Amniotic stem cell (primary cell): ENCODE measurements around the gene TOP3B.

Experiments
- DNase-seq: peaks from one replicate; lab custom pipeline; 2025; lab: John Stamatoyannopoulos, UW

The TOP3B gene

DNA sequence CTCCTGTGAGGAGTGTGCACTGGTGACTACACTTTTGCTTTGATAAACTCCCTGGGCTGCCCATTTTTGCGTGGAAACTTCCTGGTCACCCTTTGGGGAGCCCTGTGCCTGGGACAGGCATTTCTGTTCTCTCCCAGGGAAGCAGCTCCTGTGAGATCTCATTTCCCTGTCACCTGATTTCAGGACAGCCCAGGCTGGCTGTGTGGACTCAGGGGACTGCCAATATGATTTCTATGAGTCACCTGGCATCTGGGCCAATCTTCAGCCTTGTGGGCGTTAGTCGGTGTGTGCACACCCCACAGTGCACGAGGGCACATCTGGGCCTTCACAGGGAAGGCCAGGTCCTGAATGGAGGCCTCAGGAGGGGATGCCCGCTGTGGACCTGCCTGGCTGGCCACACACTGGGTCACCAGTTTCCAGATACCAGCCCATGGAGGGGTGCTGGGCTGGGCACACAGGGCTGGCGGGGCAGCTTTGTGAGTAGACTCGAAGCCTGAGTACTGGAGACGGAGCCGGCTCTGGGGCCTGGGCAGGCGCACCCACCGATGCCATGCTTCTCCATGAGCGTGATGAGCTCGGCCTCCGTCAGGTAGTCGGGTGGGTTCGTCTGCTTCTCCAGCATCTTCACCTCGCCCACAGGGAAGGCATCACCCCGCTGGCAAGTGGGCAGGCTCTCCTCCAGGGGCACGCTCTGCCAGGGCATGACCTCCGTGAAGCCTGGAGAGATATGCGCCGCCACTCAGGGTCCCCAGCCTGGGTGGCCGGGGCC, 20.5 kb downstream of the TOP3B start:
- no peak for DNase-seq

DNA sequence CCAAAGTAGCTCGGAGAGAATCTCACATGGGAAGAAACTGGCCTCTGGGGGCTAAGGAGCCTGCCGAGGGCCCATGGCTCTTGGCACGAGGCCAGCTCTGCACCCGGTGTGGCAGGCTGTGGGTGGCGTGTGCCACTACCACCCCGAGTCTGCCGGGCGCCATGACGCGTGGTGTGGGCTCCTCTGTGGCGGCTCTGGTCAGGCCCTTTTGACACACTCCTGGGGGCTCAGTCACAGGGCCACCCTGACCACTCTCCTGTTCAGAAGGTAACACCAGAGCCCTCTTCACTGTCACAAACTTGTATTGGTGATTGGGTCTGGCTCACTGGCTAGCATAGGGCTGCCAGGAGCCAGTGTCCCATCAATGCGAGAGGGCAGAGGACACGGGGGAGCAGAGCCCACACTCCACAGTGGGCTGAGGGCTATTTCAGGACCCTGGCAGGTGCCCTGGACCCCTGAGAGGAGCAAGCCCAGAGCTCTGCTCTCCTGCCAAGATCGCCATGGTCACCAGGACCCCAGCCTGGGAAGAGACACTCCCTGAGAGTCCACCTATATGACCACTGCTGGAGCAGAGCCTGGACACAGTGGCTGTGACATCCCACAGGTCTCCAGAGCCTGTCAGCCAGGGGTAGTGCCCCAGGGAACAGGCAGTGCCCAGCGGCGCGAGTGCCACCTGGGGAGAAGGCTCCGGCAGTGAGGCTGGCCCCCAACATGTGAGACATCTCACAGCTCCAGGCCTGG, 21.3 kb downstream of the TOP3B start:
- no peak for DNase-seq

DNA sequence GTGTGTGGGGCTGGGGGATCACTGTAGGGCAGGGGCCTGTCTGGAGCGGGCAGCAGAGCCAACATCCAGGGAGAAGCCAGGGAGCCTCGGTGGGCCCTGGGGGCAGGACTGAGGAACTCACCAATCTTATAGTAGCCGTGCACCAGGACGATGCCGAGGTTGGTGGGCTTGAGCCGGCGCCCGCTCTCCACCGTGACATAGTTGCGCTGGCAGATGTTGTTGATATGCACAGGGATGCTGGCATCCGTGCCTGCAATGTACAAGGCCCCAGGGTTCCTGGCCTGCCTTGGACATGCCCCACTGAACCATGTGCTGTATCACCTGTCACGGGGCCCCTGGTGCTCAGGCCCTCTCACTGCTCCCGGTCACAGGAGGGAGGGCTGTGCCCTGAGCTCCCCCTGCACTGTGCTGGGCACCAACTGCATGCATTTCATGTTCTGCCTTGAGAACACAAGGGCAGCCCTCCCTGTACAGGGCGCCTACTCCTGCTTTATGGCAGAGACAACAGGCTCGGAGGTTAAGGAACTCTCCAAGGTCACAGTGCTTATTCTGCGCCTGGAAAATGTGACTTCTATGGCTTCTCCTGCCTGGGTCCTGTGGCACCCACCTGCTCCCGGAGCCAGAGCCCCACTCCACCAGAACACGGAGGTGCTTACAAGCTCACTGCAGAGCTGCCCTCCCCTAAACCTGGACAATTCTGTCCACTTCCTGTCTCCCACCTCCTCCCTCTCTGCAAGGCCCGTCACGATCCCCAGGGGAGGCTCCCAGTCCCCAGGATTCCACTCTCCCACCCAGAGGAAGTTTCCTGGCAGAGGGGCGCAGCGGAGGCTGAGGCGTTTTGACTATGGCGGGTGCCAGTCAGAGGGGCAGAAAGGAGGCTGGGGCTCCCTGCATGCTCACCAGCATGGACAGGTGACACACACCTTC, 22.1 kb downstream of the TOP3B start:
- no peak for DNase-seq

DNA sequence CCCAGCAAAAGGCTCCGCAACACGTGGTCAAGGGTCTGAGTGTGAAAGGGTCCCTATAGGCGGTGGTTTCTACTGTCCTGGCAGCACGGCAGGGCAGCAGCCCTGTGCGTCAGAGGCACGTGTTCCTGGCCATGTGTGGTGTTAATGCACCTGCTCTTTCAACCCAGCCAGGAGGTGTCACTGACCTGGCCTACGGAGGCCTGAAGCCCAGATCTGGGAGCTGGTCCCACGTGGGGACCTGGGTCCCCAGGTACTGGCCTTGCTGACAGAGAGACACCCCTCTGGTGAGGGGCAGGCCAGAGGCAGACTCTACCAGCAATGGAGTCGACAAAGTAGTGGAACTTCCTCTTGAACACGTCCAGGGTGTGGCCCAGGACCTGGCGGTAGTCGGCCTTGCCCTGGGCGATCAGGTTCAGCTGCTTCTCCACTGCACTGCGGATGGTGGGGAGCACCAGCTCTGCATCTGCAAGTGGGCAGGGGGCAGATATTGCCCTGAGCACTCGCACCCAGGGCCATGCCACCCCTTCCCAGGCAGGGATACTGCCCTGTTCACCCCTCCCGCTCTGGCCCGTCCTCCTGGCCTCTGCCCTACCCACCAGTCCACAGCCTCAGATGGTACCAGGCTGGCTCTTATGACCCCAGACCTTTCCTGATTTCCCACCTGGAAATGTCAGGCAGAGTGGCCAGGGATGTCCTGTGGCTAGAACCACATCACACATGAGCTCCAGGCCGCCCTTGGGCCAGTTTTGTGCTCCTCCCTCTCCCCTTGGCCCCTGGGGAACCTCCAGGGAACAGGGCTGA, 23.1 kb downstream of the TOP3B start:
- DNase-seq = no peak

DNA sequence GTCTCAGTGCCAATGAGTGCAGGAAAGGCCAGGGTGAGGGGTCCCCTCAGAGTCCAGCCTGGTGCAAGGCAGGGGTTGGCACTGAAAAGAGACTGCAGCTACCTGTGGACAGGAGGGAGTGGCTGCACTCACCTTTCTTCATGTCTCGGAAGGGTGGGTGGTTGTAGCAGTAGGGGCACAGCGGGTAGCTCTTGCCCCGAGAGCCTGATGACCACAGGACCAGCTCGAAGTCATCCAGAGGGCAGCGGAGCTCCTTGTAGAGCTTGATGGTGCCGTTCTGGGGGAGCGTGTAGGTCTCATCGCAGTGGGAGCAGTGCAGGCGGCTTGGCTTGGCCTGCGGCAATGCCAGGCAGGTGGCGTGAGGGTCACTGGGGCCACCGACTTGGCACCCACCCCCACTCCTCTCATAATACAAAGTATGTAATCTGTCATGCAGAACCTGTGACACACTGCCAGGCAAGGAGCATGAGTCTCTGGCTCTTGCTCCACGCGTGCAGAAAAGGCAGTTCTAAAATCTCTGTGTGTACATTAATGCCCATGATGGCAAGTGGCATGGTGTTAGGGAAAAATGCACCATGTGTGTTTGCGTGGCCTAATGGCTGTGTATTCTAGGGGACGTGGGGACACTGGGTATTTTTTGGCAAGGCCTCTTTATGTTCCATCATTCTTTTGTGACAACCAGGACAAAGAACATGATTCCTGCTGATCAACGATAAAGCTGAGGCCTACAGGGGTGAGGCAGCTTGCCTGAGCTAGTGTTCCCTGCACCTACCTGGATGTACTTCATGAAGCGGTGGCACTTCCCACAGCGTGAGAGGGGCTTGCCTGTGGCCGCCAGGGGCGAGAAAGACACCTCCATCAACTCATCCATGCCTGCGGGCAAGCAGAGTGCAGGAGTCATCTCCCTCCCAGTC, 24.0 kb downstream of the TOP3B start:
- no peak for DNase-seq

- DNase-seq = peak; percentile 31
Observed at GRCh38 chr22:21952586-21953571, 29.7 kb downstream of the TOP3B start, which contains the start of gene PPM1F. PPM1F (minus strand) TSS chr22:21952848; CDS start chr22:21946048, 6,800 bp downstream.

DNA sequence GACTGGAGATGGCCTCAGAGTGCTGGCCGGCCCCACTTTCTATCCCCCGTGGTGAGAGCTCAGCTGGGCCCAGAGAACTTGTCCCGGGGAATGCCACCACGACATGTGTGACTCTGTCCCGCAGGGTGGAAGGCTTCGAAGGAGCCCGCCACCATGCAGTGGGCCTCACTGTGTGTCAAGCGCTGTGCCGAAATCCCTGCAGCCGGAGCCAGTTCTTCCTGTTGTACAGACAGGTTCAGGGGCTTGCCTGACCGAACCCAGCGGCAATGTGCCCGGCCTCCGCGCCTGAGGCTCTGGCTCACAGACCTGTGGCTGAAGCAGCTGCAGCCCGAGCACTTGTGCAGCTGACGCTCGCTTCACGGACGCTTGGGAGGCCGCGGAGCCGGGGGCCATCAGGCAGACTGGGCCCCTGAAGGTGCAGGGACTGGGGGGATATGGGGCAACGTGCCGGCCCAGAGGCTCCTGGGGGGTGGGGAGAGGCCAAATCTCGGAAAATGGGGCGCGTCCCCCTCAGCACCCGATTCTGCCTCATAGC, 30.6 kb downstream of the TOP3B start:
- no peak for DNase-seq

- no peak for DNase-seq
Observed at GRCh38 chr22:21951062-21951461, 31.5 kb downstream of the TOP3B start.

DNA sequence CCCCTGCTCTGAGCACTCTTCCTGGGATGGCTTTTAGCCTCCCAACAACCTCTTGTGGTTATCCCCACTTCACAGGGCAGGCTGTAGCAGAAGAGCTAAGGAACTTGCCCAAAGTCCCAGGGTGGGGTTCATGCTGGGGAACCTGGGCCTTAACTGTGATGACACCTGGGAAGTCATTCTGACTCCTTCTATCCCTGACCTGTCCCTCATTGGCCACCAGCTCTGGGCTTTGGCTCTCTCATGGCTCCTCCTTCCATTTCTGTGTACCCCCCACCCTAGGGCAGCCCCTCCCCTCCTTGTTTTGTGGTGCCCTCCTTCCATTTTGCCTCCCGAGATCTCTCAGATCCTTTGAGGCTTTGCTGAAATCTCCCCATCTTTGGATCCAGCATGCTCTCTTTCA, 32.6 kb downstream of the TOP3B start:
- no peak for DNase-seq

DNA sequence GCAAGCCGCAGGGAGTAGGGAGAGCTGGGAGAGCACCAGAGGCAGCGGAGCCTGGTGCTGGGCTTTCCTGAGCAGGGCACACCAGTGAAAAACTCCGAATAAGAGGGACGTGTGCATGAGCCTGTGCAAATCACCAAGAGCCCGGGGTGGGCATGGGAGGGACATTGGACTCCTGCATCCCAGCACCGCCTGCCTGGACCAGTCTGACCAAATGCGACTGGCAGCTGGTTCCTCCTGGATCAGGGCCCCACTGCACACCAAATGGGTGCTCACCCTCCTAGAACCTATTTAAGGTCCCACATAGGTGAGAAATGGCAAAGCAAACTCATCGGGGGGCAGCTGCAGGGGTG, 33.0 kb downstream of the TOP3B start:
- DNase-seq = no peak

DNA sequence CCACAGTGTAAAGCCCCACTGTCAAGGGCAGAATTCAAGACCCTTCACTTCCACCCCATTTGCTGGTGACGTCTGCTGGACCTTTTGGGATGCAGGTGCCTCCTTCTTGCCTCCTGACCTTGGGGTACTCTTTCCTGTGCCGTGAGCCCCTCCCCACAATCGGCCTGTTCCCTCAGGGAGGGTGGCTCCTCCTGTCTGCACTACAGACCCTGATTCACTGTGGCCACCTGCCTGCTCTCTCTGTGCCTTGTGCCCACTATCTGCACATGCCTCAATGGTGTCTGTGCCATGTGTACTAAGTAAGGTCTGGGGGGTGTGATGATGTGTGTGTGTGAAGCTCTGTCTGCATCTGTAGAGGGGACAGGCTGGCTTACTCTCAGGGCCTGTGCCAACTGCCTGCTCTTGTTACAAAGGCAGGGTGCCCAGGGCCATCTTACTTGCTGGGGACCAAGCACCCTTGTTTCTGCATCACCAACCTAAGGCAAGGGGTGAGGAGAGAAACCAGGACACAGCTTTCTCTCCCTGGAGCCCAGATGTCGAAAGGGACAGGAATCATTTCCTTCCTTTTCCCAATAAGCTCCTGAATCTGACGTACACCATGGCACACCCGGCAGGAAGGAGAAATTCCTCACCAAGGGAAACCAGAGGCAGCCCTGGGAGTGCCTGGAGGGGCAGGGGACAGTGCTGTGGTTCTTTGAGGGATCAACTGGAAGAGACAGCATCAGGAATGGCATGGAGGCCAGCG, 33.6 kb downstream of the TOP3B start:
- DNase-seq = no peak

DNA sequence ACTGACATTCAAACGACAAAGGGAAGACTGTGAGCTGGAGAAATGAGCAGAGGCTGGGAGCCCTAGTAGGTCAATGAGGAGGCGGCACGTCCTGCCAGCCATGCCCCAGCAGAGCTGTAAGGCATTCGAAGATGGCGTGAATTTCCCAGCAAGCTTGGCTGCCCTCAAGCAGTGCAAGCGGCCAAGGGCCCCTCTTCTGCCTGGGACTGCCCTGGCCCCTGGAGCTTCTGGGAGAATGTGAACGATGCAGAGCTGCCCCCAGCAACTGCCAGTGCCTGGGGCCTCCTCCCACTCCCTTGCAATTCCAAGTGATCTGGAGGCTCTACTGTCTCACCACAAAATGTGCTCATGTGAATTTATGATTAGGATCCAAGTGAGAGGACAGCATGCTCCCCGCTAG, 34.2 kb downstream of the TOP3B start:
- DNase-seq = no peak

GRCh38 chr22:21947040-21948014, 35.3 kb downstream of the TOP3B start:
- DNase-seq = peak; percentile 61

GRCh38 chr22:21946262-21946925, 36.2 kb downstream of the TOP3B start:
- no peak for DNase-seq

DNA sequence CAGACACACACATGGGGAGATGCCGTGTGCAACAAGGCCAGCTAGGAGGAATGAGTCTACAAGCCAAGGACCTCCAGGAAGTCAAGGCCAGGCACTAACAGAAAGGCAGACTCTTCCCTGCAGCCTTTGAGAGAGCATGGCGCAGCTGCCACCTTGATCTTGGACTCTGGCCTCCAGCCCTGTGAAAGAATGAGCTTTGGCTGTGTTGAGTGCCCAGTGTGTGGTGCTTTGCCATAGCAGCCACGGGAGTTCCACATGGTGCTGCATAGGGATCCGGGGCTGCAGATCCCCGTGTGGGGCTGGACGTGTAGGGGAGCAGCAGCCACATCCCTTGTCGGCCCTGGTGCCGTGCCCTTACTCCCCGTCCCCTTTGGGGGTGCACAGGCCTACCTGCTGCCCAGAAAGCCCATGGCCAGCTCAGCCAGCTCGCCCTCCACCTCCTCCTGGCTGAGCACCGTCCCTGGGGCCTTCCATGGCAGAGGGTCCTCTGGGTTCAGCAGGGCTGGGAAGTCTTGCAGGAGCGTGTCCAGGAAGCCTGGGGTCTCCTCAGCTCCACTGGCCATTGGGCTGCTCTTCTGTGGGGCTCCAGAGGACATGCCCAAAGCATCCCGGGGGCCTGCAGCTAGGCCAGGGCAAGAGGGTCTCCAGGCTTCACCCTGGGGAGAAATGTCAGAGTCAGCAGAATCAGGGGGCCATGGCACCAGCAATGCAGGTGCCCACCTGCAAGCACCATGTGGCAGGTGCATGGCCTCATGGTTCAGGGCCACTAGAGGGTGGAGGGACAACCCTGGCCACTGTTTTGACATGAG, 36.9 kb downstream of the TOP3B start:
- no peak for DNase-seq

DNA sequence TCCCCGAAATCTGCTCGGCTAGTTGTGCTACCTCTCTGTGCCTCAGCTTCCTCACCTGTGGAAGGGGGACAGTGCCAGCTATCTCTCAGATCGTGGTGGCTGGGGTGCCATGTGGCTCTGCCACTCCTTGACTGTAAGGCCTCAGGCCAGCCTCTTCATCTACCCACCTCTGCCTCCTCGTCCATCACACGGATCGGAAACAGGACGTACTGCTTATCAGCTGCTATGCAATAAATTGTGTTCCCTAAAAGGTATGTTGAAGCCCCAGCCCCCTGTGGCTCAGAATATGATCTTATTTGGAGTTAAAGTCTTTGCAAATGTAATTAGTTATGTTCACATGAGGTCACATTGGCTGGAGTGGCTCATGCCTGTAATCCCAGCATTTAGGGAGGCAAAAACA, 37.7 kb downstream of the TOP3B start:
- DNase-seq = no peak
